NAMALWA (cell line): ENCODE measurements around the gene ADAM12.
"Not testable (repeated sequence)": the region's sequence is repeated elsewhere in the genome, so short reads cannot be mapped to it uniquely, and the experiment has no call there.

ENCODE experiments used
- DNase-seq: peaks from one replicate; pipeline ENCODE4 v3.0.0-alpha.2; 2015; ENCODE audit warnings: low spot score

ADAM12 gene

GRCh38 chr10:125980521-125981035, 407.7 kb downstream of the ADAM12 start:
- no peak for DNase-seq

DNA sequence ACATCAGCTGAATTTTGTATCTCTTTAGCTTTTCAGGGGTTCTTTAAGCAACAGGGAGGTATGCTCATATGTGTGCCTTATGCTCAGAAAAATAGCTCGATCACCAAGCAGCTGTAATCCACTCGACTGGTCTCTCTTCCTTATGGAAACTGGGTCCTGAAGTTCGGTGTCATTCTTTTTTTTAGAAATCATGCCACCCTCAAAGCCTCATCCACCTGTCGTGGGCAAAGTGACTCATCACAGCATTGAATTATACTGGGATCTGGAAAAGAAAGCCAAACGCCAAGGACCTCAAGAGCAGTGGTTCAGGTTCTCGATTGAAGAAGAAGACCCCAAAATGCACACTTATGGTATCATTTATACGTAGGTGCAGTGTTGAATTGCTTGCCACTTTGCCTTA, 408.3 kb downstream of the ADAM12 start:
- DNase-seq = no peak

DNA sequence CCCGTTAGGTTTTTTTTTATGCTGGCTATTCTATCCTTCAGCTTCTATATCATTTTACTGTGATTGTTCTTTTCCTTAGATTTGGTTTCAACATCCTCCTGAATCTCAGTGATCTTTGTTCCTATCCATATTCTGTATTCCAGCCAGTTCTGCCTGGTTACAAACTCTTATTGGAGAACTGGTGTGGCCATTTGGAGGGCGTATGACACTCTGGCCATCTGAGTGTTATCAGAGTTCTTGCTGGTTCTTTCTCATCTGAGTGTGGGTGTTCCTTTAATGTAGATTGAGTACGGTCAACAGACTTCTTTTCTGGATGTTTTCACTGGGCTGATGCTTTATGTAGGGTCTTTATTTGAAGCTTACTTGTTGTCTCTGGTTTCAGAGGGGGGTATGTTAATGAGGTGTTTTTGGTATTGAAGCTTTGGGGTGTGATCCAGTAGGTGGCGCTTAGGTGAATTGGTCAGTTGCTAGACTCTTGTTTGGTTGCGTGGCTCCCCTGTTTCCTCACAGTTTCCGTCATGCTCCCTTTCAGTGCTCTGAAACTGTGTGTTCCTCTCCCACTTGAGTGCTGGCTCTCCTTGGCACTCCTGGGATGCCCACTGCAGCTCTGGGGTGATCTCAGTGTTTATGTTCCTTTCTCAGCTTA, 411.2 kb downstream of the ADAM12 start:
- peak; percentile 8 for DNase-seq

GRCh38 chr10:125970077-125970630, 418.1 kb downstream of the ADAM12 start:
- not testable (repeated sequence) for DNase-seq

DNA sequence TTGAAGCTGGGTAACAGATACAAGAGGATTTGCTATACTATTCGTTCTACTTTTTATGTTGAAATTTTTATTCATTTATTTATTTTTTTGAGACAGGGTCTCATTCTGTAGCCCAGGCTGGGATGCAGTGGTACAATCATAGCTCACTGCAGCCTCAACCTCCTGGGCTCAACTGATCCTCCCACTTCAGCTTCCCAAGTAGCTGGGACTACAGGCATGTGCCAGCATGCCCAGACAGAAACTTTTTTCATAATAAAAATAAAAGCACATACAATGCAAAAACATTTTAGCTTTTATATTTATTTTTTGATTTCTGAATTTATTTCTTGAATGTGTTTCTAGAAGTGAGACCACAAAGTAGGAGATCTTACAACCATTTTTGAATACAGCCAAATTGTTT, 420.7 kb downstream of the ADAM12 start:
- DNase-seq = no peak

- DNase-seq = no peak
Observed at GRCh38 chr10:125964558-125964957, 423.7 kb downstream of the ADAM12 start.
